Body of pancreas (tissue), 4 donors: ENCODE data around the gene PHF19.

ENCODE experiments used
- CTCF ChIP-seq, 7 experiments: fragments of 450-650 bp in 4 of 7; fragments of 200-600 bp in 3 of 7; sonication (generic) in 3 of 7; IDR thresholded peaks; one replicate each; pipeline ENCODE4 v1.5.1; 2016 to 2019; ENCODE audit warnings: antibody characterized with exemption in 7 of 7
- POLR2A ChIP-seq, 3 donors: fragments of 450-650 bp; IDR thresholded peaks; one replicate each; pipeline ENCODE4 v1.6.1; 2016; ENCODE audit warnings: antibody characterized with exemption in 3 of 3, mild to moderate bottlenecking in 2 of 3

GRCh38 chr9:120846906-120847305, 30.1 kb downstream of the PHF19 start:
- no peak for TF ChIP-seq CTCF (IDR thresholded peaks at IDR 0.05)
- TF ChIP-seq POLR2A (IDR thresholded peaks at IDR 0.05), result no peak
